ENCODE data around the gene PHGDH.
"Not testable (repeated sequence)": the region's sequence is repeated elsewhere in the genome, so short reads cannot be mapped to it uniquely, and the experiment has no call there.

Gene PHGDH

DNA sequence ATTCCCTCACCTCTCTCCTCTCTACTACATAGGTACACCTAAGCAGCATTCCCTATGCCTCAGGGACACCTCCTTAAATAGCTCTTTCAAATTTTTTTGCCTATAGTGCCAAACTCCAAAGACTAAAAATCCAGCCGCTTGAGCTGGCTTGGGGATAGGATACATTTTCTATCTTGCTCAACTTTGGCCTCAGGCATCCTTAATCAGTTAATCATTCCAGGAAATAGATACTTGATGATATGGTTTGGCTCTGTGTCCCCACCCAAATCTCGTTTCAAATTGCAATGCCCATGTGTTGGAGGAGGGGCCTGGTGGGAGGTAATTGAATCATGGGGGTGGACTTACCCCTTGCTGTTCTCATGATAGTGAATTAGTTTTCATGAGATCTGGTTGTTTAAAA, 11.4 kb upstream of the PHGDH start:
- ATAC-seq = no peak

DNA sequence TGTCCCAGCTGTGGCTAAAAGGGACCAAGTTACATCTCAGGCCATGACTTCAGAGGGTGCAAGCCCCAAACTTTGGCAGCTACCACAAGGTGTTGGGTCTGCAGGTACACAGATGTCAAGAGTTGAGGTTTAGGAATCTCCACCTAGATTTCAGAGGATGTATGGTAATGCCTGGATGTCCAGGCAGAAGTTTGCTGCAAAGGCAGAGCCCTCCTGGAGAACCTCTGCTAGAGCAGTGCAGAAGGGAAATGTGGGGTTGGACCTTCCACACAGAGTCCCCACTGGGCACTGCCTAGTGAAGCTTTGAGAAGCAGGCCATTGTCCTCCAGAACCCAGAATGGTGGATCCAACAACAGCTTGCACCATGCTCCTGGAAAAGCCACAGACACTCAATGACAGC, 10.1 kb upstream of the PHGDH start:
- ATAC-seq = no peak

DNA sequence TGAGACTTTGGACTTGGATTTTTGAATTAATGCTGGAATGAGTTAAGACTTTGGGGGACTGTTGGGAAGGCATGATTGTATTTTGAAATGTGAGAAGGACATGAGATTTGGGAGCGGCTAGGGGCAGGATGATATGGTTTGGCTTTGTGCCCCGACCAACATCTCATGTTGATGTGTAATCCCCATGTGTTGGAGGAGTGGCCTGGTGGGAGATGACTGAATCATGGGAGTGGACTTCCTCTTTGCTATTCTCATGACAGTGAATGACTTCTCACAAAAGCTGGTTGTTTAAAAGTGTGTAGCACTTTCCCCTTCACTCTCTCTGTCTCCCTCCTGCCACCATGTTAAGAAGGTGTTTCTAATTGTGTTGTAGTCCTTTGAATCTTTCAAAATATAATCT, 9.3 kb upstream of the PHGDH start:
- ATAC-seq = no peak

DNA sequence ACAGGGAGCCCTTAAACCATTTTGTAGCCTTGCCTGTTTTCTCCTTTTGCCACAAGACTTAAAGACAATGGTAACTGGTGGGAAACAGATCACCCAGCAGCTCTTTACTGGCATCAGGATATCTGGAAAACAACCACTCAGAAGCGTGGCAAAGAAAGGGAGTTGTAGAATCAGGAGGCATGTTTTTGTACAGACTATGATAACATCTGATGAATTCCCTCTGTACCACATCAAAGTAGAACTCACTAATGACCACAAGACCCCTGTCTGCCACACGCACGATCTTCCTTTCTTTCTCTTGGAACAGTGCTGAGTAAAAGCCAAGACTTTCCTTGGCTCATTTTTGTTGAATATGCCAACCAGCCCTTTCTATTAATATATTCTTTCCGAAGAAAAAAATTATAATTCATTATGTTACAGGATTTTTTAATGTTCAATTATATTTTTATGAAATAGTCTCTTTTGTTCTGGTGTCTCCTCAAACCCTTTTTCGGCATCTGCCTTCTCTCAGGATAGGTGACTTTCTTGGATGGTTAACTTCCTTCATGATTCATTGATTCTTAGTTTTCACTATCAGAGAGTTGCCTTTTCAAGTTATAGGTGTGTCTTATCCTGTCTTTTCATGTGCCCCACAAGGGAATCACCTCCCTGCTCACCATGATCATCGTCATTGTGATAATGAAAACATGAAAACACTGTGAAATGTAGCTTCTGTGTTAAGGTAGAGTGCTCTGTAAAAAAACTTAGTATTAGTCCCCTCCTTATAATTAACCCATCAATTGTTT, 7.9 kb upstream of the PHGDH start:
- no peak for ATAC-seq

GRCh38 chr1:119706599-119706998, 5.1 kb upstream of the PHGDH start:
- ATAC-seq = not testable (repeated sequence)

- ATAC-seq = not testable (repeated sequence)
Observed at GRCh38 chr1:119711356-119711803, 354 bp upstream of the PHGDH start.

DNA sequence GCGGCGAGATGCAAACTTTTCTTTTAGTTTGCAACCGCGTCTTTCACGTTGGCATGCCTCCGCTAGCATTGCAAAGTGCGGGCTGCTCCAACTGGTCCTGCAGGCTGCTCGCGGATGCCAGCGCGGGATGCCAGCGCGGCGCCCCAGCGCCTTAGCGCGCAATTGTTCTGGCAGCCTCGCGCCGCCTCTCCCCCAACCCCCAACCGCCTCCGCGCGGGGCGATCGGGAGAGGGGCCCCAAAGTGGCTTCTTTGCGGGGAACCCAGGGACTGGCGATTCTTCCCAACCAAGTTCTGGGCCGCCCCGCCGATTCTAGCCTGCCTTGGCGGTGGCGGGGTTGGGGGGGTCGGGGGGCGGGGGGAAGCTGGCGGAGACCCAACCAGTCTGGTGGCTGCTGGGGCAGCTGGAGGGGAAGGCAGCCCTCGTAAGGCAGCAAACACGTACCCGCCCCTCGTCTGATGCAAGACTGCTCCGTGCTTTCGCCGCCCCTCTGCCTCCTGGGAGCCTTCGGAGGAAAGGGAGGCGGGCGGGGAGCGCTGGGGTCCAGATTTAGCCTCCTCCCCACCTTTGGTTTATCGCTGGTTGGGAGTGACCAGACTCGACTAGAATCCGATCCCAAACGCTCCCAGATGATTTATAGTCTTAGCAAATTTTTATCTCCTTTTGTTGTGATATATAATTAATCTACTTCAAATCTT, 756 bp downstream of the PHGDH start:
- peak; percentile 42 to 55 for ATAC-seq

DNA sequence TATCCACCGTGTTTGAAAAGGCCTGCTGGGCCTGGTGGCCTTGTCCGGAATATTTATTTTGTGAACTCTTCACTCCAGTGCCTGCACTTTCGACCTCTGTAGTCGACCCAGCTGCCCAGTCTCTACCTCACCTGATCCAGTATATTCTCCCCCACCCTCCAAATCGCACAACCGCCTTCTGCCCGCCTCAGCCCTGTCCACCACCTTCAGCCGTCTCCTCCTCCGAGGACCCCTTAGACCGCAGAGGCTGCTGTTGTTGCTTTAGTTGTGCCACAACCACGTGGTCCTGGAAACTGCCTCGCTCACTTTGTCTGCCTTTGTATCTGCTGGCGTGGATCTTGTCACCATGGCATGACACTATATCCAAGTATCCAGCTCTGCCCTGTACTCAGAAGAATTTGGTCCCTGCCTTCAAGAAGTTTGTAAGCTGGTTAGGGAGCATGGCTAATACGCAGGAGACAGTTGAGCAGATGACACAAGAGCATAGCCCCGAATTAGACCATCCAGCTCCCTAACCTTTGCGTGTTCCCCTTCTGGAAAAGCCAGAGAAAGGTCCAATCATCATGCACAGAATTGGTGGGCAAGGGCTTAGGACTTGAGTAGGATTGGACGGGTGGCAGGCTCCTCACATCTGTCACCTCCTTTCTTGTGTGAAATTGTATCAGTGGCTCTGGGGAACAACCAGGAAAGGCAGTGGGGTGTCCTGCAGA, 1.5 kb downstream of the PHGDH start:
- ATAC-seq = no peak

GRCh38 chr1:119713749-119714456, 2.2 kb downstream of the PHGDH start:
- ATAC-seq = no peak

- no peak for ATAC-seq
Observed at GRCh38 chr1:119714583-119714982, 2.8 kb downstream of the PHGDH start.

- ATAC-seq = no peak
Observed at GRCh38 chr1:119715542-119715941, 3.8 kb downstream of the PHGDH start.

DNA sequence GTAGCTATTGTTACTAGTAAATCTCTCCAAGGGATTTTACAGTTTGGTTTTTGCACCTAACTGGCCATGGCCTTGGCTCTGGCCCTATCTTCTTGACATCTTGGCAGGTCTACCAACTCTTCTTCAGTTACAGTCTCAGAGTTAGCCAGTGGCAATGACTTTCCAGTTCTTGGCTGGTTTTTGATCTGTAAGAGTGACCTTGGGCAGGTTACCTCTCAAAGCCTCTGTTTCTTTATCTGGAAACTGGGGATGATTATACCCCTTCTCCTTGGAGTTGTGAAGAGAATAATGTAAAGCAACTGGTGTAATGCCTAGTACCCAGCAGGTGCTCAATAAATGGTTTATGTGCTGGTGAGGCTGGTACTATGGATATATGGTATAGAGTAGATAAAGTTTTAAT, 6.7 kb downstream of the PHGDH start:
- no peak for ATAC-seq

GRCh38 chr1:119718972-119719371, 7.2 kb downstream of the PHGDH start:
- ATAC-seq = no peak

DNA sequence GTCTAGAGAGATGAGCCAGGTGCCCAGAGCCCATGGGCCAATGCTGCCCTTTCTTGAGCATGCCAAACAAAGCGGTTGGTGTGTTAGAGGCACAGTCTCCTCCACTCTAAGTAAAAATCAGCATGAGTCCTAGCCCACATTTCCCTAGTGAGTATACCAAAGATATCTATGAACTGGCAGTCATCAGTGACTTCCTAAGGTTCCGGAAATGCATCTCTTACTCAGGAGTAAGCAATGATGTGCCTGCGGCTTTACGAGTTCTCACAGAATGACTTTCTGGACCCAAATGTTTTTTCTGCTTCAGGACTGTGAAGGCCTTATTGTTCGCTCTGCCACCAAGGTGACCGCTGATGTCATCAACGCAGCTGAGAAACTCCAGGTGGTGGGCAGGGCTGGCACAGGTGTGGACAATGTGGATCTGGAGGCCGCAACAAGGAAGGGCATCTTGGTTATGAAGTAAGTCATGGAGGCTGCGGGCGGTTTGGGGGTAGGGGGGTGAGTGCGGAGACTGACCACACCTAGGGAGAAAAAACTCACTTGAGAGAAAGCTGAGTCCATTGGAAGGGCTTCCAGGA, 9.2 kb downstream of the PHGDH start:
- no peak for ATAC-seq

GRCh38 chr1:119721896-119722295, 10.2 kb downstream of the PHGDH start:
- ATAC-seq = no peak

GRCh38 chr1:119724611-119725218, 13.0 kb downstream of the PHGDH start:
- no peak for ATAC-seq

- no peak for ATAC-seq
Observed at GRCh38 chr1:119725626-119726025, 13.9 kb downstream of the PHGDH start.

DNA sequence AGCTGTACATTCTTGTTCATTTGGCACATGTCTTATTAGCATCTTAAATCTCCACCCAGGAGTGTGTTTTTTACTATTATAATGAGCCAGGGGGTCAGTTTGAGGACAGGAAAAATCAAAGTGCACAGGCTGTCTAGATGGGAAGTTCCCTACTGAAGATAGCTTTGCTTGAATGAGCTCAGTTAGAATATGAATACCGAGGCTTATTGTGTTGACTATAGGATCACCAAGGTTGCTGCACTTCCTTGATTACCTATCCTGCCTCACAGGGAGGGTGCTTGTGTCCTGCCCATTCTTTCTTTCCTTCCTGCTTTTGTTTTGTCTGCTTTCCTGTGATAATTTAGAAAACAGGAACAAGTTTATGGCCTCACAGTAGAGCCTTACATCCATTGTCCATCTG, 16.3 kb downstream of the PHGDH start:
- no peak for ATAC-seq

DNA sequence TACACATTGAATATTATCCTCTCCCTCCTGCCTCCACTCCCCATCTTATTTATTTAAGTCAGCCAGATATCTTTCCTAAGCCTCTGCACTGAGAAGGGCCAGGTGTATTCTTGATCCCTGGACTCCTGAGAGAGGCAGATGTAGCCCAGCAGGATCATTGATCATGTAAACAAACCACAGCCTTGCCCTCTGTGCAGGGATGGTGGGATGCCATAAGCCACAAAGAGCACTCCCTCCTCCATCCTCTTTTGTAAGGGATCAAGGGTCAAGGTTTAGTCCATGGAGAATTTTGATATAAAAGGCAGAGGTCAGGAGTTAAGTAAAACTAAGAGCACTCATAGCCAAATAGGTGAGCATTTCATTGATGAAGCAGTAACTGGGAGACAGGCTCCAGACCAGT, 17.3 kb downstream of the PHGDH start:
- no peak for ATAC-seq

DNA sequence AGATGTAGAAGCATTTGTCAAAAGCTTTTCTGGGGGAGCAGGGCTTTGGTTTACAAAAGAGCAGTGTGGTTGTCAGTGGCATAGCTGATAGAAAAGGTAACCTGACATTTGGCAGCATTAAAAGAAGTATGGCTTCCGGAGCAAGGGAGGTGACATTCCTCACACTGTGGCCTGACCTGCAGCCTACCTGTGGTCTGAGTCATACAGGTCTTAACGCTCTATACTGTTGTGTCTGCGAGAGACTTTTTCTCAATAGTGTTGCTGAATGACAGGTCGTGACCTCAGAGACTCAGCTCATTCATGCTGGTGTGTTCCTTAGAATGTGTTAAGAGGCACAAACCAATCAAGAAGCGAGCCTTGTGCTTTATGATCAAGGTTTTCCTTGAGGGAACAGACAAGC, 19.3 kb downstream of the PHGDH start:
- no peak for ATAC-seq

GRCh38 chr1:119731741-119732430, 20.2 kb downstream of the PHGDH start:
- ATAC-seq = no peak
